ENCODE results near the gene VAC14. TPM values are rescaled to one million over a fixed set of nuclear protein-coding genes. Genes with fewer than 3 reads are reported as not detected.

VAC14 gene
- total and polyA plus RNA-seq, 2 experiments from 2014 or later: 42.3 to 77.7 TPM

DNA sequence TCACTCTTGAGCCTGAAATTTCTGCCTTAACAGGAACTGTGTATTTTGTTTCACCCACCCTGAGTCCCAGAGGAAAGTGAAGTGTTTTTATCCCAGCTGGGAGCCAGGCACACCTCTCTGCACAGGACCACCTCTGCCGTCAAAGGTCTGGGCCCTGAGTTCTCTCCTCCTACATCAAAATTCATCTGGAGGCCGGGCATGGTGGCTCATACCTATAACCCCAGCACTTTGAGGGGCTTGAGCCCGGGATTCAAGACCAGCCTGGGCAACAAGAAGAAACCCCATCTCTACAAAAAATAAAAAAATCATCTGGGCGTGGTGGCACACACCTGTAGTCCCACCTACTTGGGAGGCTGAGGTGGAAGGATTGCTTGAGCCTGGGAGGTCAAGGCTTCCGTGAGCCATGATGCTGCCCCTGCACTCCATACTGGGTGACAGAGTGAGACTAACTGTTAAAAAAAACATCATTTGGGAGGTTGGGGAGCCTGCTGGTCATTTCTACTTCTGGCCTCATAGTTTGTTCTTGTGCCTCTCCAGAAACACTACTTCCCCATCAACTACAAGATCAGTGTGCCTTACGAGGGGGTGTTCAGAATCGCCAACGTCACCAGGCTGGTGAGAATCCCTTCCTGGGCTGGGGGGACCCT is 144.8 kb downstream of the VAC14 start (continued):
- TF ChIP-seq, protein P1, sequence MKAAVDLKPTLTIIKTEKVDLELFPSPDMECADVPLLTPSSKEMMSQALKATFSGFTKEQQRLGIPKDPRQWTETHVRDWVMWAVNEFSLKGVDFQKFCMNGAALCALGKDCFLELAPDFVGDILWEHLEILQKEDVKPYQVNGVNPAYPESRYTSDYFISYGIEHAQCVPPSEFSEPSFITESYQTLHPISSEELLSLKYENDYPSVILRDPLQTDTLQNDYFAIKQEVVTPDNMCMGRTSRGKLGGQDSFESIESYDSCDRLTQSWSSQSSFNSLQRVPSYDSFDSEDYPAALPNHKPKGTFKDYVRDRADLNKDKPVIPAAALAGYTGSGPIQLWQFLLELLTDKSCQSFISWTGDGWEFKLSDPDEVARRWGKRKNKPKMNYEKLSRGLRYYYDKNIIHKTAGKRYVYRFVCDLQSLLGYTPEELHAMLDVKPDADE (IDR thresholded peaks at IDR 0.05): no peak
- TF ChIP-seq, protein P2, sequence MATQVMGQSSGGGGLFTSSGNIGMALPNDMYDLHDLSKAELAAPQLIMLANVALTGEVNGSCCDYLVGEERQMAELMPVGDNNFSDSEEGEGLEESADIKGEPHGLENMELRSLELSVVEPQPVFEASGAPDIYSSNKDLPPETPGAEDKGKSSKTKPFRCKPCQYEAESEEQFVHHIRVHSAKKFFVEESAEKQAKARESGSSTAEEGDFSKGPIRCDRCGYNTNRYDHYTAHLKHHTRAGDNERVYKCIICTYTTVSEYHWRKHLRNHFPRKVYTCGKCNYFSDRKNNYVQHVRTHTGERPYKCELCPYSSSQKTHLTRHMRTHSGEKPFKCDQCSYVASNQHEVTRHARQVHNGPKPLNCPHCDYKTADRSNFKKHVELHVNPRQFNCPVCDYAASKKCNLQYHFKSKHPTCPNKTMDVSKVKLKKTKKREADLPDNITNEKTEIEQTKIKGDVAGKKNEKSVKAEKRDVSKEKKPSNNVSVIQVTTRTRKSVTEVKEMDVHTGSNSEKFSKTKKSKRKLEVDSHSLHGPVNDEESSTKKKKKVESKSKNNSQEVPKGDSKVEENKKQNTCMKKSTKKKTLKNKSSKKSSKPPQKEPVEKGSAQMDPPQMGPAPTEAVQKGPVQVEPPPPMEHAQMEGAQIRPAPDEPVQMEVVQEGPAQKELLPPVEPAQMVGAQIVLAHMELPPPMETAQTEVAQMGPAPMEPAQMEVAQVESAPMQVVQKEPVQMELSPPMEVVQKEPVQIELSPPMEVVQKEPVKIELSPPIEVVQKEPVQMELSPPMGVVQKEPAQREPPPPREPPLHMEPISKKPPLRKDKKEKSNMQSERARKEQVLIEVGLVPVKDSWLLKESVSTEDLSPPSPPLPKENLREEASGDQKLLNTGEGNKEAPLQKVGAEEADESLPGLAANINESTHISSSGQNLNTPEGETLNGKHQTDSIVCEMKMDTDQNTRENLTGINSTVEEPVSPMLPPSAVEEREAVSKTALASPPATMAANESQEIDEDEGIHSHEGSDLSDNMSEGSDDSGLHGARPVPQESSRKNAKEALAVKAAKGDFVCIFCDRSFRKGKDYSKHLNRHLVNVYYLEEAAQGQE (IDR thresholded peaks at IDR 0.05; ENCODE audit: unreplicated experiment): no peak
- TF ChIP-seq JUNB (IDR thresholded peaks at IDR 0.05; ENCODE audit: unreplicated experiment) (no peak), POLR2AphosphoS5 (IDR thresholded peaks at IDR 0.05; ENCODE audit: low read depth) (no peak)

DNA sequence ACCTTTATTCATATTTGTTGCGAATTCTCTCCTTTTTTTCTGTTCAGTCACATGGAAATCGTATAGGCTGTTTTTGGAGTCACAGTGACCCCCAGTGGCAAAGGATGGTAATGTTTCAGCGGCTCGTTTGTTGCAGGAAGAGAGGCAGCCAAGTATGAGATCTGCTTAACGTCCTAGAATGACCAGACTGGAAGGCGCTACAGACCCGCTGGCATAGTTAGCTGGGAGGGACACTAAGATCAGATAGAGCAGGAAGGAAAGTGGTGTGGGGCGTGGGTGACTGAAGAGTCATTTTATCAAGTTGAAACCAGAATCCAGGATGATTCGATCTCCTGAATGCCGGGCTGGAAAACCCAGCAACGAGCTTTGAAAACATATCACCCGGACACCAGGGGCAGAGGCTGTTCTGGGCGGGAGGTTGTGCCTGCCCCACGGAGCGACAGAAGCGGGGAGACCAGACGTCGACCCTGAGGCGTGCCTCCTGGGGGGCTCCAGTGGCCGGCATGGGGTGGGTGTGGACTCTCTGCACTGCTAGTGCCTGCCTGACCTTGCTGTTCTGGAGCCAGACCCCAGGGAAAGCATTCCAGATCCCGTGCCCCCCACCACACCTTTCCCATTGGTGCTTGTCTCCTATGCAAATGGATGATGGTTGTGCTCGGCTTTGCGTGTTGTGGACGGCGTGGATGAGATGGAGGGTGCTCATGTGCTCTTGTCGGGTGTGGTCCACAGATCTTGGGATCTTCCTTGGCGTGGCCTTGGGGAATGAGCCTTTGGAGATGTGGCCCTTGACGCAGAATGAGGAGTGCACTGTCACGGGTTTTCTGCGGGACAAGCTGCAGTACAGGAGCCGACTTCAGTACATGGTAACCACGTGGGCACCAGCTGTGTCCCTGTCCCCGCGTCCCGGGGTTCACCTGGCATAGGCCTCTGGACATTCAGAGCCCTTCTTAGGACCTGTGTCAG is 146.9 kb downstream of the VAC14 start:
- Mint-ChIP-seq H3K27me3 (ENCODE audit: insufficient read depth, low read depth, poor library complexity) (peaks cover 4% of the 10 kb centered on the region), H3K4me3 (no peak overlapping the region), H3K9me3 (peaks cover under 1% of the 10 kb centered on the region; the same call in 1 of the 3 replicates), H3K36me3 (ENCODE audit: low read depth) (peaks cover 8% of the 10 kb centered on the region), H3K4me1 (peaks cover 15% of the 10 kb centered on the region), H3K27ac (no peak overlapping the region)
- H3K79me2 ChIP-seq (replicated peaks; ENCODE audit: insufficient read depth): no peaks in the 10 kb centered on the region
- H3K4me3 ChIP-seq: no peak overlapping the region
- TF ChIP-seq CREB1 (CRISPR knock-in tag; IDR thresholded peaks at IDR 0.05; ENCODE audit: low read depth) (no peak), ZNF331 (CRISPR knock-in tag; IDR thresholded peaks at IDR 0.05; ENCODE audit: low read depth) (no peak), JUNB (IDR thresholded peaks at IDR 0.05; ENCODE audit: unreplicated experiment) (no peak)
- TF ChIP-seq, protein P3, sequence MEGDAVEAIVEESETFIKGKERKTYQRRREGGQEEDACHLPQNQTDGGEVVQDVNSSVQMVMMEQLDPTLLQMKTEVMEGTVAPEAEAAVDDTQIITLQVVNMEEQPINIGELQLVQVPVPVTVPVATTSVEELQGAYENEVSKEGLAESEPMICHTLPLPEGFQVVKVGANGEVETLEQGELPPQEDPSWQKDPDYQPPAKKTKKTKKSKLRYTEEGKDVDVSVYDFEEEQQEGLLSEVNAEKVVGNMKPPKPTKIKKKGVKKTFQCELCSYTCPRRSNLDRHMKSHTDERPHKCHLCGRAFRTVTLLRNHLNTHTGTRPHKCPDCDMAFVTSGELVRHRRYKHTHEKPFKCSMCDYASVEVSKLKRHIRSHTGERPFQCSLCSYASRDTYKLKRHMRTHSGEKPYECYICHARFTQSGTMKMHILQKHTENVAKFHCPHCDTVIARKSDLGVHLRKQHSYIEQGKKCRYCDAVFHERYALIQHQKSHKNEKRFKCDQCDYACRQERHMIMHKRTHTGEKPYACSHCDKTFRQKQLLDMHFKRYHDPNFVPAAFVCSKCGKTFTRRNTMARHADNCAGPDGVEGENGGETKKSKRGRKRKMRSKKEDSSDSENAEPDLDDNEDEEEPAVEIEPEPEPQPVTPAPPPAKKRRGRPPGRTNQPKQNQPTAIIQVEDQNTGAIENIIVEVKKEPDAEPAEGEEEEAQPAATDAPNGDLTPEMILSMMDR (conservative IDR thresholded peaks at IDR 0.05; ENCODE audit: low read depth in 2 of 2): peak; percentile 96 to 99
- TF ChIP-seq, protein P2 (IDR thresholded peaks at IDR 0.05; ENCODE audit: unreplicated experiment): no peak
- no peak overlapping the region for H2AFZ ChIP-seq
- H3K36me3 ChIP-seq (ENCODE audit: insufficient read depth): no peaks in the 10 kb centered on the region
- peak; percentile 74 for ATAC-seq
- no peaks in the 10 kb centered on the region for H4K20me1 ChIP-seq (replicated peaks; ENCODE audit: insufficient read depth)
- H3K27me3 ChIP-seq (ENCODE audit: insufficient read depth): no peaks in the 10 kb centered on the region
- no peak overlapping the region for H3K27ac ChIP-seq (ENCODE audit: low read depth)
- H3F3A ChIP-seq (replicated peaks; ENCODE audit: low read depth): no peaks in the 10 kb centered on the region
- H3K4me1 ChIP-seq (ENCODE audit: insufficient read depth): no peaks in the 10 kb centered on the region
- peak; percentile 88 for DNase-seq (ENCODE audit: low spot score)
- H3K4me2 ChIP-seq: no peak overlapping the region
- H3K9me2 ChIP-seq (ENCODE audit: insufficient read depth): no peaks in the 10 kb centered on the region

Data from GM23338 (cell line).